Activated CD8-positive, alpha-beta memory T cell treated with anti-CD3 and anti-CD28 coated beads, Interleukin-2, amount 50 U/mL, for 4 hours (primary cell): ENCODE measurements around the gene PYCARD.
"Not testable (repeated sequence)": the region's sequence is repeated elsewhere in the genome, so short reads cannot be mapped to it uniquely, and the experiment has no call there.

ENCODE experiments used
- DNase-seq: peaks from one replicate; pipeline ENCODE4 v3.0.0-alpha.2; 2020

PYCARD gene

DNA sequence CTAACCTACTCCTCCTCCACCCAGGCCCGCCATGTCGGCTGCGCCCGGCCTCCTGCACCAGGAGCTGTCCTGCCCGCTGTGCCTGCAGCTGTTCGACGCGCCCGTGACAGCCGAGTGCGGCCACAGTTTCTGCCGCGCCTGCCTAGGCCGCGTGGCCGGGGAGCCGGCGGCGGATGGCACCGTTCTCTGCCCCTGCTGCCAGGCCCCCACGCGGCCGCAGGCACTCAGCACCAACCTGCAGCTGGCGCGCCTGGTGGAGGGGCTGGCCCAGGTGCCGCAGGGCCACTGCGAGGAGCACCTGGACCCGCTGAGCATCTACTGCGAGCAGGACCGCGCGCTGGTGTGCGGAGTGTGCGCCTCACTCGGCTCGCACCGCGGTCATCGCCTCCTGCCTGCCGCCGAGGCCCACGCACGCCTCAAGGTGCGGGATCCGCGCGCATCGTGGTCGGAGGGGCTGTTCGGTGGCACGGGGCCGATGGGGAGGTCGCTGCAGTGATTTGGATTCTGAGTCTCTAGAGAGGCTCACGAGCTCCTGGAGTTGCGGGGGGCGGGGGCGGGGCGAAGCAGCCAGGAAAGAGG, 12.2 kb upstream of the PYCARD start:
- no peak for DNase-seq

DNA sequence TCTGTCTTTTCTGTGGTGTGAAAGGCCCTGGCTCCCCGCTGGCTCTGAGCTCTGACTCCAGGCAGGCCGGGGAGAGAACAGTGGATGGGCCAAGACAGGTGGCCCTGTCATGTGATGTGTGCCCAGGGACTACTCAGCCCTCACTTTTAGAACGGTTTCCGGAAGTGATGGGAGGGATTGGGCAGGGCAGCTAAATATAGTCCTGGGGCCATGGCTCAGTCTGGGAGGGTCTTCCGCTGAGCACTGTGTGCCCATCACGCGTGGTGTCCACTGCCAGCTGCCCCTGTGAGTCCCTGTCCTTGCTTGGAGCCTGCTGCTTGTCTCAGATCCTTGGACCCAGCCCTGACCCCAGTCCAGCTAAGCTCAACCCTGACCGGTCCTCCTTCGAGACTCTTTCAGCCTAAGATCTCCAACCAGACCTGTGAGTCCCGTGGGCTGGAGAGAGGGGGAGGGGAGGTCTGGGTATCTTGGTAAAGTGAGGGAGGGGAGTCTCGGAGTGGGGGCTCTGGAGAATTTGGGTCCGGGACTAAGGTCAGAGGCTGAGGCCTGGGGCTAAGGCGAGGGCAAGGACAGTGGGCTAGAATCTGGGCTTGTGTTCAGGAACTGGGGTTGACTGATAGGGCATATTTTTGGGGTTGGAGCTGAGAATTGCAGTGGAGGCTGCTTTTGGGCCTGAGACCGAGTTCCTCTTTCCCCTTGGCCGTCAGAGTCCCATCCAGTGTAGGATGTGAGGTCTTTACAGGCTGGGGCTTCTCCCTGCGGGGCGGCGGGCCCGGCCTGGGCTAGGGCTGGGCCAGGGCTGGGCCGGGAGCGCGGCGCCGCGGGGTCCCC, 11.5 kb upstream of the PYCARD start, which contains the start of gene TRIM72:
Gene TRIM72, plus strand, starts transcription at position 243 of the 831 bp plus-strand sequence. CDS start 620 bp downstream, outside the sequence.
- no peak for DNase-seq

DNA sequence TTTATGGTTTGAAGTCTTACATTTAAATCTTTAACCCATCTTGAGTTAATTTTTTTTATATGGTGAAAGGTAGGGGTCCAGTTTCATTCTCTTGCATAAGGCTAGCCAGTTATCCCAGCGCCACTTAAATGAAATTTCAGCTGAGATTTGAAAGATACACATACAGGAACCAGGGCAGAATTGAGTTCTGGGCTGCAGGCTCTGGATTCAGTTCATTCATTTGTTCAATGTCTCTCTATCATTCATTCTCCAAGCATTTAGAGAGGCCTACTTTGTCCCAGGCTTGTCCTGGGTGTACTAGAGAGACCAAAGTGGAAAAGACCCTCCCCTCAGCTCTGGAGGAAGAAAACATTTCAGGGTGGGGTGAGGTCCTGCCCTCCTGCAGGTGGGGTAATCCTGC, 10.8 kb upstream of the PYCARD start:
- no peak for DNase-seq

DNA sequence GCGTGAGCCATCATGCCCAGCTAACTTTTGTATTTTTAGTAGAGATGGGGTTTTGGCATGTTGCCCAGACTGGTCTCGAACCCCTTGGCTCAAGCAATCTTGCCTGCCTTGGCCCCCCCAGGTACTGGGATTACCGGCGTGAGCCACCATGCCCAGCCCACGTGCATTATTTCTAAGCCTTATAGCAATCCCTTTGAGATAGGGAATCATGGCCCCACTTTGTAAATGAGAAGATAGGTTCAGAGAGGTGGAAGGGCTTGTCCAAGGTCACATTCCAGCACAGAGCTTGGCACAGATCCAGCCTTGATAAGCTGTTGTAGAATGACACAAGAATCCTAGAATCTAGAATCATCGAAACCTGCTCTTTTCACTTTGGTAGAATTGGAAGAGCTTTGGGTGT, 4.2 kb upstream of the PYCARD start:
- DNase-seq = no peak

DNA sequence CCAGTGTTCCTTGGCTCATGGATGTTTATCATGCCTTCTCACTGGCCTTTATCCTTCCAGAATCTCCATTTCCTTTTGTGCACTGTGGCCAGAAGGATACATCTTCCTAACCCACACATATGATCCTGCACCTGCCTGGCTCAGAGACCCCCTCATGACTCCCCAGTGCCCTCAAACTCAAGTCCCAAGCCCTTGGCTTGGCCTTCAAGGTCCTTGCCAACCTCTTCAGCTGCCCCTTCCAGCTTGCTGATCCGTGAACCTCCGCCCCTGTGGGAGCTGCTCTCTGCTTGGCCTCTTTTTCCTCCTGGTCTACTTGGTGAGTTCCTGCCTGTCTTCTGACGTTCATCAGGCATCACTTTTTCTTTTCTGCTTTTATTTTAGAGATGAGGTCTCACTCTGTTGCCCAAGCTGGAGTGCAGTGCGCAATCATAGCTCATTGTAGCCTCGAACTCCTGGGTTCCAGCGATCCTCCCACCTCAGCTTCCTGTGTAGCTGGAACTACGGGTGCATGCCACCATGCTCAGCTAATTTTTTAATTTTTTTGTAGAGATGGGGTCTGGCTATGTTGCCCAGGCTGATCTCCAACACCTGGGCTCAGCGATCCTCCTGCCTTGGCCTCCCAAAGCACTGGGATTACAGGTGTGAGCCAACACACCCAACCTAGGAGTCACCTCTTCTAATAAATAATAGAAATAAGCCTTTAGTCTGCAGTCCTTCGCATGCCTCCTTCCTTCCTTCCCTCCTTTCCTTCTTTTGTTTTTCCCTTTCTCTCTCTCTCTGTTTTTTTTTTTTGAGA, 2.5 kb upstream of the PYCARD start:
- DNase-seq = no peak

DNA sequence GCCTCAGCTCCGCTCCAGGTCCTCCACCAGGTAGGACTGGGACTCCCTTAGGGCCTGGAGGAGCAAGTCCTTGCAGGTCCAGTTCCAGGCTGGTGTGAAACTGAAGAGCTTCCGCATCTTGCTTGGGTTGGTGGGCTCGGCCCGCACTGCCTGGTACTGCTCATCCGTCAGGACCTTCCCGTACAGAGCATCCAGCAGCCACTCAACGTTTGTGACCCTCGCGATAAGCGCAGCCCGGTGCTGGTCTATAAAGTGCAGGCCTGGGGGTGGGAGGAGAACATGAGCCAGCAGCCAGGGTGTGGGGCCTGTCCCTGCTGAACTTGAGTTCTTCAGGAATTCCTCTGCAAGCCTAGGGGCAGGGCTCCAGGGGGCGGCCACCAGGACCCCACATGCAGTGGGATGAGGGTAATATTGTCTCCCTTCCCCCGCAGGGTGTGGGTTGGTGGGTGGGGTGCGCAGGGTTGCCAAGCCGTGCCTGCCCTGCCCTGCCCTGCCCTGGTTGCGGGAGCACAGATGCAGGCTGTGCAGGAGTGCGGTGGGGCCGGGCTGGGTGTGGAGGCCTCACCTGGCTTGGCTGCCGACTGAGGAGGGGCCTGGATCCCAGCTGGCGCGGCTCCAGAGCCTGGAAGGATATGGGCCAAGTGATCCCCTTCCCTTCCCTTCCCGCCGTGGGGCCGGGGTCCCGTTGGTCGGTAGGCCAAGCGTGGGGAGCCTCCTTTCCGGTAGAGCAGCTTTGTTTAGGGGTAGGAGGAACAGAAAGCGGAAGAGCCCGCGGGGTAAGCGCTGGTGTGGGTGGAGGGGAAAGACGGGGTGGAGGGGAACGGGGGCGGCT, 762 bp downstream of the PYCARD start:
- peak; percentile 42 for DNase-seq

DNA sequence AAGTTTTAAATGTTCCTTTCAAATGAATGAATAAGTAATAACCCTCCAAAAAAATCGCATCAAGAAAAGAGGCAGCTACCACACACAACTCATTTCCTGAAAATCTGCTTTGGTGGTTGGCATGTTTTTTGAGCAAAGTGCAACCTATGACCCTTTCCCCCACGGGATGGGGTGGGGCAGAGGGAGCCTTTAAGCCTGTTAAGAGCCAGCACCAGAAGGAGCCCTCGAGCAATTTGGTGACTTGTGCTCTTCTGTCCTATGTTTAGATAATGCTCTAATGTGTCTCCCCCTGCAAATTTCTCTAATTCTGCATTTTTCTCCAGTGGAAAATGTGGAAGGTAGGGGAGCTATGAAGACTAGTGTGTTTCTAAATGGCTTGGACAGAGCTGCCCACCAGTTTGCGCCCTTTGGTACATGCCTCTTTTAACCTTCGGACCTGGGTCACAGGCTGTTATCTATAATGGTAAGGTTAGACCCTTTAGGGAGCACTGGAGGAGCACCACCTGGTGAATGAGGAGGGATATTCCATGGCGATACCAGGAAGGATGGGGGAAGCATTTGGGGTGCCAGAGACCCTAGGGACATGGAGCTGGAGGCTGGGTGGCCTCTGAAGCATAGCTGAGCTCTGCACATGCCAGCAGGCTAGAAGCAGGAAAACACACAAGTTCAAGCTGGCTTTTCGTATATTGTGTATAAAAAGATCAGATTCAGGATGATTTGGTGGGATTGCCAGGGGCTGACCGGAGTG, 1.6 kb downstream of the PYCARD start:
- peak; percentile 45 for DNase-seq

DNA sequence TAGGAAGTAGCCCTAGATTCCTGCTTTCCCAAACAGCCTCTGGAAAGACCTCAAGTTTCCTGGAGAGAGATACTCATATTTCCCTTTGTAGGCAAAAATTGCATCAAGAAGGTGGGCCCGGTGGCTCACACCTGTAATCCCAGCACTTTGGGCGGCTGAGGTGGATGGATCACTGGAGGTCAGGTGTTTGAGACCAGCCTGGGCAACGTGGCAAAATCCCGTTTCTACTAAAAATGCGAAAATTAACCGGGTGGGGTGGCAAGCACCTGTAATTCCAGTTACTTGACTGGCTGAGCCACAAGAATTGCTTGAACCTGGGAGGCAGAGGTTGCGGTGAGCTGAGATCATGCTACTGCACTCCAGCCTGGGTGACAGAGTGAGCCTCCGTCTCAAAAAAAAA, 2.4 kb downstream of the PYCARD start:
- DNase-seq = not testable (repeated sequence)

DNA sequence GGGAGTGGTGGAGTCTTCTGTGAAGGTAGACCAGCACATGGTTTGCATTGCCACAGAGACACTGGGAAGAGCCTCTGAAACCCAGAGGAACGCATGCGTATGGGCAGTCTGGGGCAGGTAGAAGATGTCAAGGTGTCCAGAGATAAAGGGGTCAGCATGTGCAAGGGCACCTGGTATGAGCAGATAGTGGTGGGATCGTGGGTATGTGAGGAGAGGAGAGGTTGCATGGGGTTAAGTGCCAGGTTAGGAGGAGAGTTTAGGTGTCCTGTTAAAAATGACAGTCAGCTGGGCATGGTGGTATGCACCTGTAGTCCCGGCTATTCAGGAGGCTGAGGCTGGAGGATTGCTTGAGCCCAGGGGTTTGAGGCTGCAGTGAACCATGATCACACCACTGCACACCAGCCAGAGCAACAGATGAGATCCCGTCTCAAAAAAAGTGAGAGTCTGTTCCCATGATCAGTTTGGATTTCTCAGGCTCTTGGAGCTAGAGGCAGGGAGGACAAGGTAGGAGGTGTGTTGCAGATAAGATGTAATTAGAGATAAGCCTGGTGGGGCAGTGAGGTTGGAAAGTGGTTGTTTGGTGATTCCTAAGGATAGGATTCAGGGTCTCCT, 3.0 kb downstream of the PYCARD start:
- no peak for DNase-seq

DNA sequence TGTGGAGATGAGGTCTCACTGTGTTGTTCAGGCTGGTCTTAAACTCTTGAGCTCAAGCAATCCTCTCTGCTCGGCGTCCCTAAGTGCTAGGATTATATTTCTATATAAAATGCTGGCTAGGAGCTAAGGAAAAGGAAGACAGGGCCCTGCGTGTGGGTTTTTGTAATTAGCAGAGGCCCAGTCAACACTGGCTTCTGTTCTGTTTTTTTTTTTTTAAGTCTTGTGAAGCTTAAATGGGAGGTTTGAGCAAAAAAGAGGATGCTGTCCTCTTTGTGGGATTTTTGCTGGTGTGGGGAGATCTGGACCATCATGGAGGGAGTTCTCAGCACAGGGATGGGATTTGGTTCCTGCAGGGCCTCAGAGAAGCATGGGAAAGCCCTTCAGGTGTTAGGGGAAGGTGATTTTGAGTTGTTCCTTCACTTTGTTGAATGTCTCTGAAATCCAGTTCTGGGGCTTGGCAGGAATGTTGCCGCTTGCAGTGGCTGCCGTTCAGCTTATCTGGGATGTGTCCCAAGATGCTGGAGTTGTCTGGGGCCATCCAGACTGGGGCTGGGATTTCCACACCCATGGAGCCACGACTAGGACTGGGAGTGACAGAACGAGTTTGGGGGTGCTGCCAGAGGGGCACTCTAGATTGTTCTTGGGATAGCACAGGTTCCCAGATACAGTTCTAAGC, 4.2 kb downstream of the PYCARD start:
- no peak for DNase-seq

DNA sequence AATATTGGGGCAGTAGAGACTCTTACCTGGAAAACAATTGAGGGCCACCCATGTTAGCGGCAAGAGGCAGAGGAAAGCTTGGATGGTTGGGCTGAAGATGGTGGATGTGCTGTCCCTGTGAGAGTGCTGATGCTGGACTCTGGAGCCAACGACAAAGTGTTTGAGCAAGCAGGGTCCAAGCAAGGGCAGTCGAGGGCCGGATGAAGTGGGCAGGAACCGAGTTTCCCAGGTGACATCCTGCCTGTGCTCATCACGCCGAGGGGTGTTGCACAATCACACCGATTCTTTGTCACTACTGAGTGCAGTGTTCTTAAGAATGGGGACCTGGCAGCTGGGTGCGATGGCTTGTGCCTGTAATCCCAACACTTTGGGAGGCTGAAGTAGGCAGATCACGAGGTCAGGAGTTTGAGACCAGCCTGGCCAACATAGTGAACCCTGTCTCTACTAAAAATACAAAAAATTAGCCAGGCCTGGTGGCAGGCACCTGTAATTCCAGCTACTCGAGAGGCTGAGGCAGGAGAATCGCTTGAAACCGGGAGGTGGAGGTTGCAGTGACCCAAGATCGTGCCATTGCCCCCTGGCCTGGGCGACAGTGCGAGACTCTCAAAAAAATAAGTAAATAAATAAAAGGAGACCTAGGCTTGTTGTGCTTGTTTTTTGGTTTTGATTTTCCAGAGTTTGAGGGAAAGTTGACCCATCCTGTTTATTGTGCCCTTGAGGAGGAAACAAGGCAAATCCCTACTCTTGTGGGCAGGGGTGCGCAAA, 6.1 kb downstream of the PYCARD start:
- no peak for DNase-seq

DNA sequence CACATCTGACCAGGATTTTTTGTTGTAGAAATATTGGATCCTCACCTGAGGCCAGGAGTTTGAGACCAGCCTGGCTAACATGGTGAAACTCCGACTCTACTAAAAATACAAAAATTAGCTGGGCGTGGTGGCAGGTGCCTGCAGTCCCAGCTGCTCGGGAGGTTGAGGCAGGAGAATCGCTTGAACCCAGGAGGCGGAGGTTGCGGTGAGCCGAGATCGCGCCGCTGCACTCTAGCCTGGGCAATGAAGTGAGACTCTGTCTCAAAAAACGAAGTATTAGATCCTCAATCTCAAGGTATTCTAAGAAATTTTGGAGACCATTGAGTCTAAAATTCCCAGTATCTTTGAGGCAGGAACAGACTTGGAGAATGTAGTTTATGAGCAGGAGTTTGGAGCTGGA, 6.7 kb downstream of the PYCARD start:
- not testable (repeated sequence) for DNase-seq

DNA sequence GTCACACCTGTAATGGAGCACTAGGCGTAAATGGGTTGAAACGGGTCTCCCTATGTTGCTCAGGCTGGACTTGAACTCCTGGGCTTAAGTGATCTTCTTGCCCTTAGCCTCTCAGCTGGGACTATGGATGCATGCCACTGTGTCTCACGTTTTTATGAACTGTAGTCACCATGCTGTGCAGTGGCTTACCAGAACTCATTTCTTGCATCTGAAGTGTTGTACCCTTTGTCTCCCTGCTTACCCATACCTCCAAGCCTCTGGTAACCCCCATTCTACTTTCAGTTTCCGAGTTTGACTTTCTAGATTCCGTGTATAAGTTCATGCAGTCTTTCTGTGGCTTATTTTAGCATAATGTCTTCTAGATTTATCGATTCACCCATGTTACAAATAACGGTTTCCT, 7.7 kb downstream of the PYCARD start:
- no peak for DNase-seq

DNA sequence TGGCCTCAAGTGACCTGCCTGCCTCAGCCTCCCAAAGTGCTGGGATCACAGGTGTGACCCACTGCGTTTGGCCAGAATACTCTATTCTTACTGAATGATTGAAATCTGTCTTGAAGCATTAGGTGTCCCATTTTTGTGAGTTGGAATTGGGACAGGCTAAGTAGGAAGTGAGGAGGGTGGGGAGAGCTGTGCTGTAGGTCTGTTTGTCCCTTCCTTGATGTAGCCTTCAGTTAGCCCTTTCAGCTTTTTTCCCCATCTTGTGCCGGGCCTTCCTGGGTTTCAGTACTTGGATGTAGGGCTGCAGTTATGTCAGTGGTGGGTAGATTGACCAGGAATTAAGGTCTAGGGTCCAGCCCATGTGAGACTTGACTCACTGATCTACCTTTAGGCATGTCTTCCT, 8.7 kb downstream of the PYCARD start:
- DNase-seq = no peak

DNA sequence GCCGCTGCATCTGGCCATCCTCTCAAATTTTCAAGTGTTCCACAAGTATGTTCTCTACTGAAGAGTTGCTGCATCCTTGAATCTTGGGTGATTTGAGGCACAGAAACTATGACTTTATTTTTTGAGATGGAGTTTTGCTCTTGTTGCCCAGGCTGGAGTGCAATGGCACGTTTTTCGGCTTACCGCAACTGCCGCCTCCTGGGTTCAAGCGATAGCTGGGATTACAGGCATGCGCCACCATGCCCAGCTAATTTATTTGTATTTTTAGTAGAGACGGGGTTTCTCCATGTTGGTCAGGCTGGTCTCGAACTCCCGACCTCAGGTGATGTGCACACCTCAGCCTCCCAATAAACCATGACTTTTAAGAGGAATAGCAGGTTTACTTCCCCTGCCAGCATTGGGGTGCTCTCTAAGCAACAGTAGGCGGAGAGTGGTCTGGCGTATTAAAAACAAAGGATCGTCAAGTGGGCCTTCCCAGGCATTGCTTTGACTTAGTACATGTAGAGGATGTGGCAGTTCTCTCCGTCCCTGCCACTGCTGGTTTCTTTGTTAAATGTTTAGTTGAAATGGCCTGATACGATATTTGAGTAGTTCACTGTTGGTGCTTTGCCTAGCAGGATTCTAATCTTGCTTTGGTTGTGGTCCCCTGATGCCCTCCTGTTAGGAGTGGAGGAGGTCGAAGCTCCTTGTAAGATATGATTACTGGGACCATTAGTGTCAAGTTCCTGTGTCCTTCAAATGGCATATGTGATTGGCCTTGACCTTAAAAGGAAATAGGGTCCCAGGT, 9.5 kb downstream of the PYCARD start:
- DNase-seq = no peak

DNA sequence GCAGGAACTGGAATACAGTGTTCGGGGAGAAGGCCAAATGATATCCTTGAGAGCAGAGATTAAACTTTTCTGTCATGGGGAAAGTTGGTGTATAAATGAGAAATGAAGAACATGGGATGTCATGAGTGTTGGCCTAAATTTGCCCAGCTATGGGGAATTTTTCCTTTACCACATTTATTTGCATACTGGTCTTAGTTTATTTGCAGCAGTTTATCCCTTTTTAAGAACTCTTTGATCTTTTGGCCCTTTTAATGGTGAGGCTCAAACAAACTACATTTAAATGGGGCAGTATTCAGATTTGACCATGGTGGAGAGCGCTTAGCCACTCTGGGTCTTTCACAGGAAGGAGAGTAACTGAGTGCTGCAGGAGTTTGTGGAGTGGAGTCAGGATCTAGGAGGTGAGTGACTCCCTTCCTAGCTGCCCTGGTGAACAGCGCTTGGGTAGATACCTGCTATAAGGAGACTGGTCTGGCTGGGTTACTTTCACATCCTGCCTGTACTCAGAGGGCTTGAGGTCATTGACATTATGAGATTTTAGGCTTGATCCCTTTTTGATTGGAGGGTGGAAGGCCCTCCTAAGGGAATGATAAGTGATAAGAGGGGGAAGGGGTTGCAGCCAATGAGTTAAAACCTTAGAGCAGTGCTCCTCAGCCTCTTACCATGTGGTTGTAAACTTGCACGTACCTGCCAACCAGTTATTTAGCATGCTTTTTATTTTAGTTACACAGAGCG, 10.7 kb downstream of the PYCARD start:
- DNase-seq = no peak

DNA sequence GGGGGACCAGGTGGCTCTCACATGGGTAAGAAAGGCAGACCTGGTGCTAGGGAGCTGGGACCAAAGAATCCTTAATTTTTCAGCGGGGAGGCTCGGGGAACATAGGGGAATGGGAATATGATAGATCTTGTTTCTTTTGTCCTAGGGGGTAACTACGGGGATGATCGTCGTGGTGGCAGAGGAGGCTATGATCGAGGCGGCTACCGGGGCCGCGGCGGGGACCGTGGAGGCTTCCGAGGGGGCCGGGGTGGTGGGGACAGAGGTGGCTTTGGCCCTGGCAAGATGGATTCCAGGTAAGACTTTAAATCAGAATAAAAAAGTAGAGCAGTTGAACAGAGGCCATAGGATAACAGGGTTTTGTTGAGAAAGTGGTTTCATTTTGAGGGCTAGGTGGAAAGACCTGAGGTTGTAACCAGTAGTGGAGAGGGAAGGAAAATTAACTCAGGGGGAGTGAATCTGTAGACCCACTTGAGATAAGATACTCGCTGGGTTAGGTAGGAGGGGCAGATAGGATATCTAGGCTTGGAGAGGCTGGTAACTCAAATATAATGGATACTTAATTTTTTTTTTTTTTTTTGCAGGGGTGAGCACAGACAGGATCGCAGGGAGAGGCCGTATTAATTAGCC, 11.6 kb downstream of the PYCARD start:
- no peak for DNase-seq

DNA sequence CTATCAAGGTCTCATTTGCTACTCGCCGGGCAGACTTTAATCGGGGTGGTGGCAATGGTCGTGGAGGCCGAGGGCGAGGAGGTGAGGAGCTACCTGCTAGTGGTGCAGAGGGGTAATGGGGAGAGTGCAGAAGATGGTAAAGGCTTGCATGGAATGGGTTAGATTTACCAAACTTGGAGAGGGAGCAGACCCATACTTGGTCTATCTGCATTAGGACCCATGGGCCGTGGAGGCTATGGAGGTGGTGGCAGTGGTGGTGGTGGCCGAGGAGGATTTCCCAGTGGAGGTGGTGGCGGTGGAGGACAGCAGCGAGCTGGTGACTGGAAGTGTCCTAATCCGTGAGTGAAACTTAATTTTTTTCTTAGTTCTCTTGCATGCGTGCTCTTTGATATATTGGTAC, 12.5 kb downstream of the PYCARD start:
- no peak for DNase-seq
